Panc1 (cell line): ENCODE results near the gene GPD2. TPM values are rescaled to one million over a fixed set of nuclear protein-coding genes. Genes with fewer than 3 reads are reported as not detected.

Source experiments
- ATAC-seq: fragments of 200-7000 bp; cut with Tn5 transposase; 2 replicates; pipeline ENCODE4 v1.9.1; 2020; ENCODE audit warnings: mild to moderate bottlenecking, moderate library complexity
- Bru-seq: library from RNA; stranded (reverse); fragments of 400-500 nt; gene quantifications from one replicate; lab custom pipeline; 2021; lab: Mats Ljungman, UMichigan
- BruChase-seq, 2 experiments: library from RNA; stranded (reverse); fragments of 400-500 nt; gene quantifications; one replicate each; lab custom pipeline; 2021; lab: Mats Ljungman, UMichigan
- BruUV-seq: library from RNA; stranded (reverse); fragments of 400-500 nt; replicated peaks from 2 replicates; lab custom pipeline; 2021; lab: Mats Ljungman, UMichigan
- CTCF ChIA-PET: fragments of 300-600 bp; sonication (Branson Sonifier 250); formaldehyde crosslinking; loops from one replicate; lab custom pipeline; 2022; ENCODE audit warnings: antibody characterized with exemption; lab: Charles Lee
- POLR2A ChIA-PET: fragments of 300-600 bp; sonication (Branson Sonifier 250); formaldehyde crosslinking; loops from one replicate; lab custom pipeline; 2022; ENCODE audit warnings: antibody characterized with exemption; lab: Charles Lee
- DNase-seq: peaks from one replicate; pipeline ENCODE4 v3.0.0-alpha.2; 2010; ENCODE audit warnings: low read depth, low spot score
- H3K27ac ChIP-seq: 2 replicates; pipeline ENCODE4 v1.5.1; 2011; ENCODE audit warnings: mild to moderate bottlenecking, low read length, inconsistent platforms
- H3K27me3 ChIP-seq: fragments of 200-500 bp; sonication (Bioruptor generic); 2 replicates; pipeline ENCODE4 v1.6.0; 2014; ENCODE audit warnings: low read length, inconsistent platforms; ENCODE audit not compliant: control insufficient read depth, insufficient read depth
- H3K36me3 ChIP-seq: fragments of 200-500 bp; sonication (Bioruptor generic); 2 replicates; pipeline ENCODE4 v1.5.1; 2014; ENCODE audit warnings: inconsistent platforms, mild to moderate bottlenecking, low read length, moderate library complexity; ENCODE audit not compliant: control insufficient read depth, insufficient read depth
- H3K4me1 ChIP-seq: 2 replicates; pipeline ENCODE4 v1.5.1; 2011; ENCODE audit warnings: inconsistent platforms, mild to moderate bottlenecking, low read length, moderate library complexity; ENCODE audit not compliant: control insufficient read depth, insufficient read depth
- H3K4me3 ChIP-seq, 2 experiments: 2 replicates each; pipeline ENCODE4 v1.5.1; 2011 to 2012; ENCODE audit warnings: low read depth in 2 of 2, low read length in 2 of 2, mild to moderate bottlenecking in 2 of 2, inconsistent platforms in 1 of 2, moderate library complexity in 1 of 2
- H3K9me3 ChIP-seq: fragments of 200-500 bp; sonication (Bioruptor generic); 2 replicates; pipeline ENCODE4 v1.5.1; 2014; ENCODE audit warnings: low read depth, mild to moderate bottlenecking, inconsistent platforms, low read length, moderate library complexity; ENCODE audit not compliant: control insufficient read depth, insufficient read depth
- CTCF ChIP-seq: fragments of 450-650 bp; IDR thresholded peaks from 2 replicates; pipeline ENCODE4 v1.5.1; 2017; ENCODE audit warnings: mild to moderate bottlenecking
- POLR2AphosphoS5 ChIP-seq: IDR thresholded peaks from 2 replicates; pipeline ENCODE4 v1.6.1; 2012; ENCODE audit warnings: mild to moderate bottlenecking, low read depth, low read length, moderate library complexity
- REST ChIP-seq, 2 experiments: IDR thresholded peaks; 2 replicates each; pipeline ENCODE4 v1.6.1; 2011 to 2012; ENCODE audit warnings: low read depth in 2 of 2, control low read depth in 1 of 2, low read length in 1 of 2, mild to moderate bottlenecking in 1 of 2, moderate library complexity in 1 of 2; ENCODE audit not compliant: insufficient read depth in 1 of 2
- TCF7L2 ChIP-seq: IDR thresholded peaks from 2 replicates; pipeline ENCODE4 v1.6.1; 2011; ENCODE audit warnings: mild to moderate bottlenecking, low read depth, low read length, inconsistent platforms
- in situ Hi-C: cut with HindIII; loops from 2 replicates; pipeline ENCODE4 v1.10.0; 2016; ENCODE audit warnings: low sequenced_read_pairs, low pct_unique_long_range_greater_than_20kb
- intact Hi-C: fragments of 100-400 bp; cut with micrococcal nuclease; formaldehyde crosslinking; loops from one replicate; pipeline ENCODE4 v1.10.0; 2022; ENCODE audit not compliant: unreplicated experiment
- long read RNA-seq: library from polyadenylated mRNA; unstranded; transcript quantifications from one replicate; pipeline ENCODE4 v2.0.0, GENCODE V29; 2021; ENCODE audit not compliant: unreplicated experiment
- polyA plus RNA-seq: library from polyadenylated mRNA; unstranded; fragments of >200 nt; gene quantifications from one replicate; pipeline ENCODE4 v1.2.1, GENCODE V29; 2012; ENCODE audit warnings: missing spikeins; ENCODE audit not compliant: insufficient read length
- total RNA-seq: library from RNA; stranded (reverse); gene quantifications from one replicate; pipeline ENCODE4 v1.2.1, GENCODE V29; 2021; ENCODE audit not compliant: unreplicated experiment

GPD2 gene
- total RNA-seq (27.5 TPM), Bru-seq, nascent RNA (percentile 66 among the genes with signal in this experiment), BruChase-seq, experiment 1, labeled RNA remaining after a 2-hour chase (percentile 59 among the genes with signal in this experiment), BruChase-seq, experiment 2, labeled RNA remaining after a 6-hour chase (percentile 70 among the genes with signal in this experiment)
- 10.0 TPM for polyA plus RNA-seq
- long read RNA-seq, full-length matches to known transcripts, result 31 of 42 reads
- long read RNA-seq, partial matches to known transcripts, result 4 of 42 reads
- long read RNA-seq, other reads (novel, unspliced or antisense), result 7 of 42 reads

- H3K36me3 ChIP-seq, result no peaks in the 10 kb centered on the region
These were observed at the start of gene GPD2 for GRCh38 chr2:156435718-156436496. Gene GPD2, plus strand, starts transcription at chr2:156436379. Its CDS starts 39,727 bp downstream, at chr2:156476106.

GRCh38 chr2:156394033-156394741 lies 42.0 kb upstream of the GPD2 start:
- Histone ChIP-seq H3K9me3 (no peaks in the 10 kb centered on the region), H3K27ac (no peak overlapping the region), H3K4me1 (no peaks in the 10 kb centered on the region; the same call in 1 of the 2 replicates), H3K36me3 (no peaks in the 10 kb centered on the region), H3K4me3 (no peak overlapping the region), H3K27me3 (no peaks in the 10 kb centered on the region)
- no peak for DNase-seq
- CTCF ChIA-PET, result interaction anchor here (0.7 kb wide), 1 partner anchor 49 kb away, joined by 11 read pairs; no protein-coding TSS in a partner anchor
- POLR2A ChIA-PET, result interaction anchor here (0.7 kb wide), 1 partner anchor 11 kb away, joined by 8 read pairs; no protein-coding TSS in a partner anchor
- in situ Hi-C loops, result no loop called here
- intact Hi-C loops, result no loop called here
- BruUV-seq, result no TSS peak
- TF ChIP-seq REST (IDR thresholded peaks at IDR 0.05; ENCODE audit: insufficient read depth in 1 of 2, low read depth in 2 of 2, low read length in 1 of 2), result no peak
- no peak for ATAC-seq

More at GRCh38 chr2:156435718-156436496, at the start of gene GPD2:
- ChIA-PET POLR2A (no interaction called here), CTCF (no interaction called here)
- DNase-seq (no peak), ATAC-seq (peak; percentile 97)
- H3K9me3 ChIP-seq, result no peaks in the 10 kb centered on the region
- H3K4me1 ChIP-seq, result peaks cover 20% of the 10 kb centered on the region
- no peaks in the 10 kb centered on the region for H3K27me3 ChIP-seq
- in situ Hi-C loops, result no loop called here
- intact Hi-C loops, result no loop called here
- peak within 1 kb of the TSS; percentile 91 for H3K27ac ChIP-seq
- TF ChIP-seq POLR2AphosphoS5 (peak; percentile 72), TCF7L2 (no peak), CTCF (no peak)
- BruUV-seq, result no TSS peak
- peak within 1 kb of the TSS; percentile 58 to 83 for H3K4me3 ChIP-seq
